SK-N-SH (cell line): ENCODE measurements around the gene C9orf43. TPM values are rescaled to one million over a fixed set of nuclear protein-coding genes. Genes with fewer than 3 reads are reported as not detected.

Source experiments
- CTCF ChIA-PET: fragments of 300-600, 350-600 bp; formaldehyde crosslinking; extraction: SDS; loops from one replicate; lab custom pipeline; 2021; lab: Yijun Ruan, JAX
- POLR2A ChIA-PET: fragments of 350-600 bp; sonication (Branson Sonifier 250); formaldehyde crosslinking; extraction: SDS; loops from one replicate; lab custom pipeline; 2020; ENCODE audit warnings: antibody characterized with exemption, inconsistent platforms; lab: Yijun Ruan, JAX
- DNase-seq: peaks from one replicate; pipeline ENCODE4 v3.0.0; 2012
- H2AFZ ChIP-seq: fragments of 200-600 bp; sonication (generic); 2 replicates; pipeline ENCODE4 v1.8.1; 2016; ENCODE audit warnings: antibody characterized with exemption, mild to moderate bottlenecking, low read depth
- H3F3A ChIP-seq: fragments of 200-600 bp; sonication (generic); replicated peaks from 2 replicates; pipeline ENCODE3; 2016; ENCODE audit warnings: antibody characterized with exemption, mild to moderate bottlenecking; ENCODE audit not compliant: insufficient read depth
- H3K27ac ChIP-seq, 2 experiments: fragments of 200-500 bp in 1 of 2; fragments of 200-600 bp in 1 of 2; sonication (Bioruptor generic) in 1 of 2; sonication (generic), shearing (Covaris generic) in 1 of 2; 2 replicates each; pipeline versions ENCODE4 v1.5.1 to v1.6.1; 2014 to 2016; ENCODE audit warnings: low read depth in 2 of 2, inconsistent platforms in 1 of 2, low read length in 1 of 2, mild to moderate bottlenecking in 1 of 2, mixed read lengths in 1 of 2
- H3K27me3 ChIP-seq: fragments of 200-600 bp; sonication (generic), shearing (Covaris generic); 2 replicates; pipeline ENCODE4 v1.6.1; 2016; ENCODE audit warnings: mixed run types; ENCODE audit not compliant: insufficient read depth
- H3K36me3 ChIP-seq, 2 experiments: fragments of 200-500 bp in 1 of 2; fragments of 200-600 bp in 1 of 2; sonication (Bioruptor generic) in 1 of 2; sonication (generic) in 1 of 2; replicated peaks in 1 of 2; 2 replicates each; pipeline versions ENCODE3 to v1.5.1; 2014 to 2016; ENCODE audit warnings: low read length in 1 of 2, mild to moderate bottlenecking in 1 of 2; ENCODE audit not compliant: insufficient read depth in 2 of 2, control insufficient read depth in 1 of 2
- H3K4me1 ChIP-seq, 2 experiments: fragments of 200-500 bp in 1 of 2; fragments of 200-600 bp in 1 of 2; sonication (Bioruptor generic) in 1 of 2; sonication (generic), shearing (Covaris generic) in 1 of 2; 2 replicates each; pipeline versions ENCODE4 v1.5.1 to v1.6.1; 2014 to 2016; ENCODE audit warnings: low read depth in 1 of 2, low read length in 1 of 2, mixed run types in 1 of 2; ENCODE audit not compliant: insufficient read depth in 2 of 2, control insufficient read depth in 1 of 2
- H3K4me2 ChIP-seq: fragments of 200-600 bp; sonication (generic), shearing (Covaris generic); 2 replicates; pipeline ENCODE4 v1.6.1; 2017; ENCODE audit warnings: mixed run types
- H3K4me3 ChIP-seq, 2 experiments: fragments of 200-500 bp in 1 of 2; fragments of 200-600 bp in 1 of 2; sonication (Bioruptor generic) in 1 of 2; sonication (generic), shearing (Covaris generic) in 1 of 2; 2 replicates each; pipeline versions ENCODE4 v1.5.1 to v1.8.1; 2014 to 2016; ENCODE audit warnings: low read depth in 2 of 2, inconsistent platforms in 1 of 2, low read length in 1 of 2, mild to moderate bottlenecking in 1 of 2, mixed read lengths in 1 of 2, moderate library complexity in 1 of 2
- H3K79me2 ChIP-seq: fragments of 200-600 bp; sonication (generic); 2 replicates; pipeline ENCODE4 v1.8.1; 2017; ENCODE audit warnings: mild to moderate bottlenecking; ENCODE audit not compliant: insufficient read depth
- H3K9ac ChIP-seq: fragments of 200-600 bp; sonication (generic); 2 replicates; pipeline ENCODE4 v1.6.1; 2017; ENCODE audit warnings: mixed run types
- H3K9me2 ChIP-seq: fragments of 200-600 bp; sonication (generic); 2 replicates; pipeline ENCODE4 v1.6.1; 2017; ENCODE audit warnings: mixed run types
- H3K9me3 ChIP-seq: fragments of 200-600 bp; sonication (generic); 2 replicates; pipeline ENCODE4 v1.6.1; 2017; ENCODE audit warnings: mixed run types, mild to moderate bottlenecking, moderate library complexity
- H4K20me1 ChIP-seq: fragments of 200-600 bp; sonication (generic); 2 replicates; pipeline ENCODE4 v1.6.1; 2017; ENCODE audit warnings: mild to moderate bottlenecking, mixed run types; ENCODE audit not compliant: insufficient read depth
- CHD2 ChIP-seq: fragments of 150-350 bp; IDR thresholded peaks from 2 replicates; pipeline ENCODE4 v1.6.1; 2018; ENCODE audit warnings: low read length; ENCODE audit not compliant: partially characterized antibody
- CTCF ChIP-seq: fragments of 200-600 bp; sonication (generic); IDR thresholded peaks from 2 replicates; pipeline ENCODE4 v1.6.1; 2017; ENCODE audit warnings: antibody characterized with exemption, mild to moderate bottlenecking, moderate library complexity
- GABPA ChIP-seq: IDR thresholded peaks from 2 replicates; pipeline ENCODE4 v1.4.0; 2012; ENCODE audit warnings: low read depth, mild to moderate bottlenecking
- MAX ChIP-seq: IDR thresholded peaks from 2 replicates; pipeline ENCODE4 v1.4.0; 2012; ENCODE audit warnings: low read depth
- MEF2A ChIP-seq: IDR thresholded peaks from 2 replicates; pipeline ENCODE4 v1.4.0; 2012; ENCODE audit warnings: low read depth, borderline replicate concordance
- MXI1 ChIP-seq: IDR thresholded peaks from 2 replicates; pipeline ENCODE4 v1.6.1; 2012; ENCODE audit warnings: mild to moderate bottlenecking, low read depth, low read length, improper control_type of control experiment
- NFIC ChIP-seq: IDR thresholded peaks from 2 replicates; pipeline ENCODE4 v1.4.0; 2012; ENCODE audit warnings: borderline replicate concordance
- POLR2AphosphoS5 ChIP-seq: IDR thresholded peaks from 2 replicates; pipeline ENCODE4 v1.6.1; 2012; ENCODE audit warnings: low read depth, low read length
- RAD21 ChIP-seq: IDR thresholded peaks from 2 replicates; pipeline ENCODE4 v1.6.1; 2012; ENCODE audit warnings: mild to moderate bottlenecking, low read length
- REST ChIP-seq: IDR thresholded peaks from 2 replicates; pipeline ENCODE4 v1.6.1; 2012; ENCODE audit warnings: mild to moderate bottlenecking, low read depth, low read length, moderate library complexity
- RFX5 ChIP-seq: IDR thresholded peaks from 2 replicates; pipeline ENCODE4 v1.6.1; 2012; ENCODE audit warnings: mild to moderate bottlenecking, improper control_type of control experiment, low read length
- SIN3A ChIP-seq: IDR thresholded peaks from 2 replicates; pipeline ENCODE4 v1.6.1; 2012; ENCODE audit warnings: low read depth, mild to moderate bottlenecking, low read length, moderate library complexity, borderline replicate concordance
- SMC3 ChIP-seq: IDR thresholded peaks from 2 replicates; pipeline ENCODE4 v1.6.1; 2012; ENCODE audit warnings: low read depth, low read length, improper control_type of control experiment
- USF1 ChIP-seq: IDR thresholded peaks from 2 replicates; pipeline ENCODE4 v1.4.0; 2012; ENCODE audit warnings: low read depth, borderline replicate concordance
- USF2 ChIP-seq: fragments of 150-350 bp; IDR thresholded peaks from 2 replicates; pipeline ENCODE4 v1.6.1; 2017; ENCODE audit warnings: antibody characterized with exemption, low read length, low read depth, borderline replicate concordance
- ZBTB33 ChIP-seq: IDR thresholded peaks from 2 replicates; pipeline ENCODE4 v1.4.0; 2012; ENCODE audit warnings: low read depth, borderline replicate concordance
- WGBS: methylation state at CpG from one replicate; pipeline ENCODE4 v1.1.6; 2017; ENCODE audit warnings: low lambda C conversion rate; 5-methylcytosine and 5-hydroxymethylcytosine counted together
- polyA plus RNA-seq, 3 experiments: library from polyadenylated mRNA; depleted of rRNA; stranded (reverse); fragments of >200 nt; gene quantifications; 2 replicates each; pipeline ENCODE4 v1.2.3, GENCODE V29; 2012

Gene C9orf43
- polyA plus RNA-seq, 1 of the 3 experiments (the other 2 are of a cell fraction), result 0.58 TPM

- no peaks in the 10 kb centered on the region for H4K20me1 ChIP-seq
- H3F3A ChIP-seq, result peaks cover 3% of the 10 kb centered on the region
- 64% methylated on average over 3 of the region's 3 CpGs for WGBS
- H3K36me3 ChIP-seq, result no peaks in the 10 kb centered on the region
- H3K27me3 ChIP-seq, result no peaks in the 10 kb centered on the region
- H3K4me2 ChIP-seq, result no peak overlapping the region
- H3K9me2 ChIP-seq, result no peaks in the 10 kb centered on the region
- H3K9ac ChIP-seq, result no peak overlapping the region
- H3K4me1 ChIP-seq, result no peaks in the 10 kb centered on the region
- TF ChIP-seq SMC3 (peak; percentile 95), USF2 (no peak), USF1 (no peak), CTCF (peak; percentile 77), RAD21 (peak; percentile 94), ZBTB33 (no peak), MXI1 (no peak), CHD2 (no peak)
- DNase-seq, result peak; percentile 72
- no peak overlapping the region; a peak in 1 of 4 replicates for H3K4me3 ChIP-seq
- ChIA-PET POLR2A (interaction anchor here (1.4 kb wide), 1 partner anchor 113 kb away, joined by 3 read pairs; no protein-coding TSS in a partner anchor), CTCF (interaction anchor here (0.6 to 9.9 kb wide), 55 partner anchors 9 to 227 kb away, joined by 3 to 449 read pairs (median 5); partner anchors contain the start of genes ALAD, C9orf43, POLE3 and RGS3)
- H2AFZ ChIP-seq, result no peak overlapping the region
- H3K9me3 ChIP-seq, result no peaks in the 10 kb centered on the region
- no peaks in the 10 kb centered on the region for H3K79me2 ChIP-seq
- no peak overlapping the region for H3K27ac ChIP-seq
Measured at GRCh38 chr9:113446323-113446740, 35.8 kb downstream of the C9orf43 start.

GRCh38 chr9:113449376-113449775, 38.8 kb downstream of the C9orf43 start:
- no peak for DNase-seq
- Histone ChIP-seq H3K4me2 (no peak overlapping the region), H3F3A (peaks cover 3% of the 10 kb centered on the region), H3K4me1 (no peaks in the 10 kb centered on the region; a peak in 1 of 4 replicates), H3K9me3 (no peaks in the 10 kb centered on the region), H3K27me3 (no peaks in the 10 kb centered on the region), H3K4me3 (no peak overlapping the region), H3K27ac (no peak overlapping the region), H3K36me3 (no peaks in the 10 kb centered on the region), H3K9me2 (no peaks in the 10 kb centered on the region), H3K9ac (no peak overlapping the region), H2AFZ (no peak overlapping the region), H3K79me2 (no peaks in the 10 kb centered on the region), H4K20me1 (no peaks in the 10 kb centered on the region)
- CTCF ChIA-PET, result interaction anchor here (9.1 to 9.9 kb wide), 2 partner anchors 137 to 205 kb away, joined by 191 to 449 read pairs; no protein-coding TSS in a partner anchor
- POLR2A ChIA-PET, result no interaction called here
- WGBS, result 98% methylated on average over 2 of the region's 2 CpGs
- TF ChIP-seq RFX5, result no peak
- no peak for TF ChIP-seq MEF2A
- TF ChIP-seq GABPA, result no peak
- TF ChIP-seq MAX, result no peak
- no peak for TF ChIP-seq POLR2AphosphoS5
- TF ChIP-seq SIN3A, result no peak
- no peak for TF ChIP-seq NFIC
- no peak for TF ChIP-seq REST
